Suprapubic skin (tissue), 4 donors: ENCODE data around the gene RPL36AL. TPM values are rescaled to one million over a fixed set of nuclear protein-coding genes. Genes with fewer than 3 reads are reported as not detected.
"Not testable (repeated sequence)": the region's sequence is repeated elsewhere in the genome, so short reads cannot be mapped to it uniquely, and the experiment has no call there.

Source experiments
- DNase-seq, 2 donors: peaks; one replicate each; pipeline ENCODE4 v3.0.0-alpha.2; 2019; ENCODE audit warnings: low spot score in 2 of 2
- H3K27ac ChIP-seq: fragments of 200-600 bp; sonication (generic); one replicate; pipeline ENCODE4 v1.5.1; 2019
- H3K27me3 ChIP-seq: fragments of 200-600 bp; sonication (generic); one replicate; pipeline ENCODE4 v1.5.1; 2019
- H3K36me3 ChIP-seq: fragments of 200-600 bp; sonication (generic); one replicate; pipeline ENCODE4 v1.5.1; 2019
- H3K4me1 ChIP-seq: fragments of 200-600 bp; sonication (generic); one replicate; pipeline ENCODE4 v1.5.1; 2019
- H3K4me3 ChIP-seq: fragments of 200-600 bp; sonication (generic); one replicate; pipeline ENCODE4 v1.5.1; 2019; ENCODE audit warnings: mild to moderate bottlenecking
- H3K9me3 ChIP-seq: fragments of 200-600 bp; sonication (generic); one replicate; pipeline ENCODE4 v1.5.1; 2019
- CTCF ChIP-seq, 2 donors: fragments of 200-600 bp in 1 of 2; fragments of 450-650 bp in 1 of 2; sonication (generic) in 1 of 2; IDR thresholded peaks; one replicate each; pipeline ENCODE4 v1.5.1; 2016 to 2019; ENCODE audit warnings: antibody characterized with exemption in 2 of 2, mild to moderate bottlenecking in 1 of 2, moderate library complexity in 1 of 2
- EP300 ChIP-seq: sonication (generic); formaldehyde crosslinking; IDR thresholded peaks from one replicate; pipeline ENCODE4 v1.6.1; 2017; ENCODE audit warnings: antibody characterized with exemption
- POLR2A ChIP-seq, 2 donors: fragments of 450-650 bp; IDR thresholded peaks; one replicate each; pipeline ENCODE4 v1.6.1; 2017; ENCODE audit warnings: antibody characterized with exemption in 2 of 2, mild to moderate bottlenecking in 2 of 2, moderate library complexity in 2 of 2
- POLR2AphosphoS5 ChIP-seq, 3 donors: sonication (generic); formaldehyde crosslinking; IDR thresholded peaks; one replicate each; pipeline ENCODE4 v1.6.1; 2017; ENCODE audit warnings: antibody characterized with exemption in 3 of 3
- WGBS: methylation state at CpG from one replicate; pipeline ENCODE4 v1.1.5; 2018; 5-methylcytosine and 5-hydroxymethylcytosine counted together
- total RNA-seq, 4 donors: library from RNA; depleted of rRNA; stranded (reverse); fragments of >200 nt; gene quantifications; one replicate each; pipeline ENCODE4 v1.1.0, GENCODE V29; 2016

RPL36AL gene
- total RNA-seq, 4 donors from 2014 or later, result 150 to 232 (median 182) TPM

DNA sequence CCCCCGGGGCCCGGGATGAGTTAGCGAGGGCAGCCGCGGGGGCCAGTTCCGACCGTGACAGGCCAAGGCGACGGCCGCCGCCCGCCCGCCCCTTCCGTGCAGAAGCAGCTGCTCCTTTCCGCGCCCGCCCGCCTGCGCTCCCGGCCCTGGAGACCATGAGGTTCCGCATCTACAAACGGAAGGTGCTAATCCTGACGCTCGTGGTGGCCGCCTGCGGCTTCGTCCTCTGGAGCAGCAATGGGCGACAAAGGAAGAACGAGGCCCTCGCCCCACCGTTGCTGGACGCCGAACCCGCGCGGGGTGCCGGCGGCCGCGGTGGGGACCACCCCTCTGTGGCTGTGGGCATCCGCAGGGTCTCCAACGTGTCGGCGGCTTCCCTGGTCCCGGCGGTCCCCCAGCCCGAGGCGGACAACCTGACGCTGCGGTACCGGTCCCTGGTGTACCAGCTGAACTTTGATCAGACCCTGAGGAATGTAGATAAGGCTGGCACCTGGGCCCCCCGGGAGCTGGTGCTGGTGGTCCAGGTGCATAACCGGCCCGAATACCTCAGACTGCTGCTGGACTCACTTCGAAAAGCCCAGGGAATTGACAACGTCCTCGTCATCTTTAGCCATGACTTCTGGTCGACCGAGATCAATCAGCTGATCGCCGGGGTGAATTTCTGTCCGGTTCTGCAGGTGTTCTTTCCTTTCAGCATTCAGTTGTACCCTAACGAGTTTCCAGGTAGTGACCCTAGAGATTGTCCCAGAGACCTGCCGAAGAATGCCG, 872 bp upstream of the RPL36AL start:
- H3K36me3 ChIP-seq, result peaks cover 18% of the 10 kb centered on the region
- H3K9me3 ChIP-seq, result no peaks in the 10 kb centered on the region
- H3K27me3 ChIP-seq, result no peaks in the 10 kb centered on the region
- TF ChIP-seq POLR2AphosphoS5 (IDR thresholded peaks at IDR 0.05), result no peak
- H3K4me3 ChIP-seq, result peak overlapping the region; percentile 99
- peaks cover 53% of the 10 kb centered on the region for H3K4me1 ChIP-seq
- peak overlapping the region; percentile 99 for H3K27ac ChIP-seq
- peak; percentile 85 to 87 for DNase-seq
- 11% methylated on average over 21 of the region's 65 CpGs for WGBS

DNA sequence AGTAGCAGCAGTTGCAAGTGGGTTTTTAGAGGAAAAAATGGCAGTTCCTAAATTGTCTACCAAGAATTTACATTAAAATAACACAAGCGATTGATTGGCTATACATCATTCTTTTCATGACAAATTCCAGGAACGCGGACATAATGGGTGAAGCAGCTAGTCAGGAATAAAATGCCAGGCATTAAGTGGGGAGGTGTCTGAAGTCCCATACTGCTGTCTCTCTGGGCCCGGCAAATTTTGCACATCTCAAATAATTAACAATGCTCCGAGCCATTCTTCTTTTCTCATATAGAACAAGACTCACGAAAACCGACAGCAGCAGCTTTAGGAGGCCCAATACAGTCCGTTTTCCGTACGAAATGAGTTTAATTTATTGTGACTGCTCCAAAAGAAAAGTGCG, 696 bp downstream of the RPL36AL start:
- TF ChIP-seq POLR2AphosphoS5 (IDR thresholded peaks at IDR 0.05) (no peak), CTCF (IDR thresholded peaks at IDR 0.05) (no peak), POLR2A (IDR thresholded peaks at IDR 0.05) (no peak), EP300 (no peak)
- H3K36me3 ChIP-seq, result peaks cover 13% of the 10 kb centered on the region
- 0% methylated on average over 11 of the region's 11 CpGs for WGBS
- DNase-seq, result no peak
- peak overlapping the region; percentile 99 for H3K4me3 ChIP-seq
- peak overlapping the region; percentile 99 for H3K27ac ChIP-seq
- H3K9me3 ChIP-seq, result no peaks in the 10 kb centered on the region
- H3K4me1 ChIP-seq, result peaks cover 48% of the 10 kb centered on the region
- H3K27me3 ChIP-seq, result no peaks in the 10 kb centered on the region

GRCh38 chr14:49619273-49619672, 1.2 kb downstream of the RPL36AL start:
- not testable (repeated sequence) for DNase-seq, H3K27me3 ChIP-seq, H3K9me3 ChIP-seq
- peak overlapping the region; percentile 99 for H3K27ac ChIP-seq
- 55% methylated on average over 19 of the region's 19 CpGs for WGBS
- peaks cover 43% of the 10 kb centered on the region for H3K4me1 ChIP-seq
- H3K36me3 ChIP-seq, result peaks cover 13% of the 10 kb centered on the region
- H3K4me3 ChIP-seq, result peak overlapping the region; percentile 99

DNA sequence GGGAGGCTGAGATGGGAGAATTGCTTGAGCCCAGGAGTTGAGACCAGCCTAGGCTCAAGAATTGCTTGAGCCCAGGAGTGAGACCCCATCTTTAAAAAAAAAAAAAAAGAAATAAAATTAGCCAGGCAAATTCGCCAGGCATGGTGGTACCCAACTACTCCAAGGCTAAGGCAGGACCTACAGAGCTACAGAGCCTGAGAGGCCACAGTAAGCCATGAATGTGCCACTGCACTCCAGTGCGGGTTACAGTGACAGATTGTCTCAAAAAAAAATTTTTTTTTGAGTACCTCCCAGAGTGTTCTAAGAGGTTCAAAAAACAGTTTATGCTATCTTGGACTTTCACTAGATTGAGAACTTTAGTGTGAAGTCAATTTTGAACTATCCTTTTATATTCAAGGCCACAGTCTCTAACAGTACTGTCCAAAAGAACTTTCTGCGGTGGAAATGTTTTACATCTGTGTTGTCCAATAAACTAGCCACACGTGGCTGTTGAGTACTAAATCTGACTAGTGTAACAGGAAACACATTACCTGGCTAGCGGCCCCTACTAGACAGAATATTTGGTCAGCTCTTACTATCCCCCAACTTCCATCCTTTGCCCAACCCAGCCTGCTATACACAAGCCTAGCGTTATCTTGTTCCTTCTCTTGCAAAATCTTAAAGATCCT, 2.4 kb downstream of the RPL36AL start:
- H3K9me3 ChIP-seq, result no peaks in the 10 kb centered on the region
- H3K36me3 ChIP-seq, result peaks cover 13% of the 10 kb centered on the region
- DNase-seq, result no peak
- H3K27me3 ChIP-seq, result no peaks in the 10 kb centered on the region
- TF ChIP-seq POLR2A (IDR thresholded peaks at IDR 0.05) (no peak), EP300 (no peak), POLR2AphosphoS5 (IDR thresholded peaks at IDR 0.05) (no peak), CTCF (IDR thresholded peaks at IDR 0.05) (no peak)
- WGBS, result 85% methylated on average over 6 of the region's 6 CpGs
- no peak overlapping the region for H3K27ac ChIP-seq
- no peak overlapping the region for H3K4me3 ChIP-seq
- peaks cover 30% of the 10 kb centered on the region for H3K4me1 ChIP-seq

- peaks cover 12% of the 10 kb centered on the region for H3K4me1 ChIP-seq
Measured at GRCh38 chr14:49615776-49616175, 4.7 kb downstream of the RPL36AL start.

More at GRCh38 chr14:49615776-49616175, 4.7 kb downstream of the RPL36AL start:
- TF ChIP-seq POLR2A (IDR thresholded peaks at IDR 0.05), result no peak
- no peak for TF ChIP-seq EP300
- no peak for TF ChIP-seq CTCF (IDR thresholded peaks at IDR 0.05)
- TF ChIP-seq POLR2AphosphoS5 (IDR thresholded peaks at IDR 0.05), result no peak
- Histone ChIP-seq H3K4me3 (no peak overlapping the region), H3K9me3 (no peaks in the 10 kb centered on the region), H3K27me3 (no peaks in the 10 kb centered on the region), H3K36me3 (peaks cover 13% of the 10 kb centered on the region), H3K27ac (no peak overlapping the region)
- no peak for DNase-seq
- WGBS, result 78% methylated on average over 6 of the region's 6 CpGs
